ENCODE results near the gene MRPL36.

DNA sequence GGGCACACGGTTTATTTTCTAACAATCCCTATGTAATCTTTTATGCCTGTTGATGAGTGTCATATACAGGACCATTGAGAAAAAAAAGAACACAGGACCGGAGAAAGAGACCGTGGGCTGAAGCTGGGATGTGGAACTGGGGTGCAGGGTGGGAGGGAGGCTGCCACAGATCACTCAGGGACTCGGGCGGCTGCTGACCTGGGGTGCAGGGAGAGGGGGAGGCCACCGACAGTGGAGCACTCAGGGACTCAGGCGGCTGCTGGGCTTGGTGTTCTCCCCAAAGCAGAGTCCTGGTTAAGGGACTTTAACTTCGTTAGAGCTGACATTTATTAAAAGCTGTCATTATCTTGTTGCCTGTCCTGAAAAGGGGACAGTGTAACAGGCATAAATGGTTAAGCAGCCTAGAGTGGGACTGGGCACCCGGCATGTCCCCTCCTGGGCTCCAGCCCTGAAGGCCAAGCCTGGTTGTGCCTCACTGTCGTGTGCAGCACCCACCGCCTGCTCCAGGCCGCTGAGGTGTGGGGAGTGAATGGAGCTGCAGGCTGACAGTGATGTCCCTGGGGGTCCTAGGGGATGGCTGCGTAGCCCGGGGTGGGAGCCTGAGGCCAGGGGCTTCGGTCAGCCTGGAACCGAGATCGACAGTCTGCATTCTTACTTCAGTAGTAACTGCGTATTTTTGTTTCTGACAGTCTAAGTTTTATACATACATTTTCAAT lies 15.6 kb upstream of the MRPL36 start:
- TF ChIP-seq CTCF (optimal IDR thresholded peaks at IDR 0.05 in 1 of 3, IDR thresholded peaks at IDR 0.05 in 1 of 3, conservative IDR thresholded peaks at IDR 0.05 in 1 of 3; ENCODE audit: extremely low read depth in 1 of 3, insufficient read depth in 2 of 3, low read length in 3 of 3) (no peak), EZH2 (IDR thresholded peaks at IDR 0.05; ENCODE audit: low read length) (no peak)

All from keratinocyte (primary cell).